HUES6 (cell line): ENCODE results near the gene TBC1D20.

Source experiments
- H3K27ac ChIP-seq: 2 replicates; pipeline ENCODE4 v1.7.0; 2013; ENCODE audit warnings: low read depth, mild to moderate bottlenecking, low read length, inconsistent platforms
- H3K27me3 ChIP-seq: 2 replicates; pipeline ENCODE4 v1.6.1; 2013; ENCODE audit warnings: low read length; ENCODE audit not compliant: control insufficient read depth, insufficient read depth
- H3K36me3 ChIP-seq: 2 replicates; pipeline ENCODE4 v1.6.1; 2013; ENCODE audit warnings: low read length; ENCODE audit not compliant: control insufficient read depth, insufficient read depth
- H3K4me1 ChIP-seq: 2 replicates; pipeline ENCODE4 v1.6.1; 2013; ENCODE audit warnings: low read length; ENCODE audit not compliant: control insufficient read depth, insufficient read depth
- H3K4me3 ChIP-seq: 2 replicates; pipeline ENCODE4 v1.5.1; 2013; ENCODE audit warnings: low read depth, low read length
- H3K9ac ChIP-seq: one replicate; pipeline ENCODE4 v1.6.1; 2013; ENCODE audit warnings: mild to moderate bottlenecking, low read length
- H3K9me3 ChIP-seq: 2 replicates; pipeline ENCODE4 v1.6.1; 2013; ENCODE audit warnings: low read depth, low read length; ENCODE audit not compliant: control insufficient read depth, insufficient read depth

Gene TBC1D20

DNA sequence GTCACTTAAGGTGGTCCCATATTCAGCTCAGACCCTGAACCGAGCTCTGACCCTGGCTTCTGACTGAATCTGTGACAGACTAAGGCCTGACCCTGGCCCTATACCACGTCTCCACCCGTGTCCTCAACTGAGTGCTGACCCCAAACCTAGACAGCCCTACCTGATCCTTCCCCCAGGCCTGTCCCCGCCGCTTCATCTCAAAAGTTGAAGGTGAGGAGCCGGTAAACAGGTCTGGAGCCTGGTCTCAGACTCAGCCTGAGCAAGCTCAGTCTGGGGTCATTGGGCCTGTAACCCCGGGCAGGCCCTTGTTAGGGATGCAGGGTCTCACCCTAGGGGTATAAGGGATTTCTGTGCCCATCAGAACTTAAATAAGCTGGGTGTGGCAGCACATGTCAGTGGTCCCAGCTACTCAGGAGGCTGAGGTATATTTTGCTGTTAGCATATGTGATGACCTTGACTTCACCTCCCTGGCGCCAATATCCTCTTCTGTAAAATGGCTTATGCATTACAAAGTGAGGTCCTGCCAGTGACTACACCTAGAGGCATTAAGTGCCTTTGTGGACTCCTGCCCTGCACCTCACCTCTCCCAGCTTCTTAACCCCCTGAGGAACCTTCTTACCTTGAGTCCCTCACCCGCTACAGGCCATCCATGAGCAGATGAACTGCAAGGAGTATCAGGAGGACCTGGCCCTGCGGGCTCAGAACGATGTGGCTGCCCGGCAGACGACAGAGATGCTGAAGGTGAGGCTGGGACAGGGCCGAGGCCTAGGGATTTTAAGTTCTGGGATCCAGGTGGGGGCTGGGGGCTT is 34.3 kb downstream of the TBC1D20 start:
- Histone ChIP-seq H3K4me1 (no peaks in the 10 kb centered on the region), H3K4me3 (no peak overlapping the region), H3K27ac (no peak overlapping the region), H3K27me3 (peaks cover 5% of the 10 kb centered on the region), H3K9me3 (no peaks in the 10 kb centered on the region), H3K9ac (no peak overlapping the region), H3K36me3 (peaks cover 54% of the 10 kb centered on the region)

DNA sequence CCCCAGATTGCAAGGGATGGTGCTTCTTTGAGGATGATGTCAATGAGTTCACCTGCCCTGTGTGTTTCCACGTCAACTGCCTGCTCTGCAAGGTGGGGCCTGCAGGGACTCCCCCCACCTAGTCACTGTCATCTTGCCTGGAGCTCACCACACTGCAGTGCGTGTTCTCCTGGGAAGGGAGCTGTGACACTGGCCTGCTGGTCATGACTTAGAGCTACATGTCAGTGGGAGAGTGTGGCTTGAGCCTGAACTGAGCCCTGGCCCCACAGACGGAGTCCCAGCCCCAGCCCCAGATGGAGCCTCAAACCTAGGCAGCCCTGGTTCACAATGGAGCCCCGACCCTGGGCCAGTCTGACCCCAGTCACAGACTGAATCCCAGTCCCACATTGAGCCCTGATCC is 34.9 kb downstream of the TBC1D20 start:
- H3K27ac ChIP-seq = no peak overlapping the region
- no peaks in the 10 kb centered on the region for H3K4me1 ChIP-seq
- no peak overlapping the region for H3K9ac ChIP-seq
- H3K36me3 ChIP-seq = peaks cover 57% of the 10 kb centered on the region
- peaks cover under 1% of the 10 kb centered on the region; the same call in 1 of the 2 replicates for H3K27me3 ChIP-seq
- H3K4me3 ChIP-seq = no peak overlapping the region
- H3K9me3 ChIP-seq = no peaks in the 10 kb centered on the region

DNA sequence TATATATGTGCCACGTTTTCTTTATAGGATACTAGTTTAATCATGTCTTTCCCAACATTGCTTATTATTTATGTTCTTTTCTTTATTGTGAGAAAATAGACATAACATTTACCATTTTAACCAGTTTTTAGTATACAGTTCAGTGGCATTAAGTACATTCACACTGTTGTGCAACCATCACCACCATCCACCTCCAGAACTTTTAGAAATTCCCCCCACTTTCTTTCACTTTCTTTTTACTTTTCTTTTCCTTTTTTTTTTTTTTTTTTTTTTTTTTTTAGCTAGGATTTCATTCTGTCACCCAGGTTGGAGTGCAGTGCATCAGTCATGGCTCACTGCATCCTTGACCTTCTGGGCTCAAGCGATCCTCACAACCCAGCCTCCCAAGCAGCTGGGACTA is 35.8 kb downstream of the TBC1D20 start:
- Histone ChIP-seq H3K36me3 (peaks cover 66% of the 10 kb centered on the region), H3K27ac (no peak overlapping the region), H3K9ac (no peak overlapping the region)

DNA sequence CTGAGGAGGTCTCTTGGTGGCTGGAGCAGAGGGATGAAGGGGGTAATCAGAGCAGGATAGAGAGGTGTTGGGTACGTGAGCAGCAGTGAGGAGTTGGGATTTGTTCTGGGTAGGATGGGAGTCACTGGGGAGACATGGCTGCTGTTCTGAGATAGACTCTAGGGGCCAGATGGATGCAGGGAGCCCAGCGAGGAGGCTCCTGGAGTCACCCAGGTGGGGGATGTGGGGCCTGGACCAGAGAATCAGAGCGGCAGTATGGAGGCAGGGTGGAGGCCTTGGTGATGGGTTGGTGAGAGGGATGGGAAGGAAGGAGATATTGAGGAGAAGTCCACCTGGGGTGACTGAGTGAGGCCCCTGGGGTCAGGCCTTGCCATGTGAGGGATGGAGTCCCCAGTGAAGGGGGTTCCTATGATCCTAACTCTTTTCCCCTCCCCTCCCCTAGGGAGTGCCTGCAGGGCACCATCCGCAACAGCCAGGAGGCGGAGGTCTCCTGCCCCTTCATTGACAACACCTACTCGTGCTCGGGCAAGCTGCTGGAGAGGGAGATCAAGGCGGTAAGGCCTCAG is 40.6 kb downstream of the TBC1D20 start:
- H3K36me3 ChIP-seq = peaks cover 63% of the 10 kb centered on the region
- no peaks in the 10 kb centered on the region for H3K4me1 ChIP-seq
- no peak overlapping the region for H3K4me3 ChIP-seq
- no peaks in the 10 kb centered on the region for H3K9me3 ChIP-seq
- no peak overlapping the region for H3K27ac ChIP-seq
- no peak overlapping the region for H3K9ac ChIP-seq
- no peaks in the 10 kb centered on the region for H3K27me3 ChIP-seq

More for the DNA sequence above, 35.8 kb downstream of the TBC1D20 start:
- Histone ChIP-seq H3K27me3 (no peaks in the 10 kb centered on the region), H3K4me1 (no peaks in the 10 kb centered on the region), H3K9me3 (no peaks in the 10 kb centered on the region), H3K4me3 (no peak overlapping the region)

DNA sequence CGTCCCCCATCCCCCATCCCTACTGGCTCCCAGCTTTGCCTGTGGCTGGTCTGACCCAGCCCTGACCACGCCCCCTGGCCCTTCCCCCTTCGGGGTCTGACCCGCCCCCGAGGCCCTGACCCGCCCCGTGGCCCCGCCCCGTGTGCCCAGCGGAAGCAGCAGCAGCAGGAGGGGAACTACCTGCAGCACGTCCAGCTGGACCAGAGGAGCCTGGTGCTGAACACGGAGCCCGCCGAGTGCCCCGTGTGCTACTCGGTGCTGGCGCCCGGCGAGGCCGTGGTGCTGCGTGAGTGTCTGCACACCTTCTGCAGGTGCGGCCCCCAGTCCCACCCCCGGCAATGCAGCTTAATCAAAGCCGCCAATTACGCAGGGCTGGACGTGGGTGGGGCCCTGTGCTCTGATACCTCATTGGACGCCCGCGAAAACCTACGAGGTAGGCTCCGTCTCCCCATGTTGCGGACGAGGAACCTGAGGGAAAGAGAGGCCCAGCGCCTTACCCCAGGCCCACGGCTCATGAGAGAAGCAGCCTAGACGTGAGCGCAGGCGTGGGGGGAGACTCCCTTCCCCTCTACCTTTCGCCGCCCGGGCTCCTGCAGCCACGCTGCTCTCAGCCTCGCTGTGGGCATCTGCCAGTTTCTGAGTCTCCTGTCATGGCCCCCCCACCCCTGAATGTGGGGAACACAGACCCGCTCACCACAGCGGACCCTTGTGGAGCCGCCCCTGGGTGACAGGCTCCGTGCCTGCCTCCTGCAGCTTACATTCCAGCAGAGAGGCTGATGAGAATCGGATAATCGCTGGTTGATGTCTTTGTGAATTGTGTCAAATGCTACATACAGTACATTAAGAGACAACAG is 41.4 kb downstream of the TBC1D20 start:
- no peaks in the 10 kb centered on the region for H3K9me3 ChIP-seq
- H3K27me3 ChIP-seq = no peaks in the 10 kb centered on the region
- no peaks in the 10 kb centered on the region for H3K4me1 ChIP-seq
- H3K4me3 ChIP-seq = no peak overlapping the region
- H3K27ac ChIP-seq = no peak overlapping the region
- no peak overlapping the region for H3K9ac ChIP-seq
- peaks cover 63% of the 10 kb centered on the region for H3K36me3 ChIP-seq

DNA sequence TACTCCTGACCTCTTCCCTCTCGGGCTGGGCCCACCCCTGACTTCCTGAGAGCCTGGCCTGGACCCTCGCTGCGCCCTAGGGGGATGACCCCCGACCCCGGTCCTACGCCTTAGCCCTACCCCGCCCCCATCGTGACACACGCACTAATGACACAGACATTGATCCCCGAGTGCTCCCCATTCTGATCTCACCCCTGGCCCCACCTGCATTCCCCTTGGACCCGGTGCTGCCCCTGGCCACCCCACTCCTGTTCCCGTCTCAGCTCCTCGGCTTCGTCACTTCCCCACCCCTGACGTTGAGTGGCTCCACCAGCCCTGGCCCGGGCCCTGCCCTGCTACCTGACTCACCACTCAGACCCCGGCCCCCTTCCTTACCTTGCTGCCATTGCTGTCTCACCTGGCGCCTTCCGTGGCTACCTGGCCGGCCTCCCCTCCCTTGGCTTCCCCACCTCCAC is 42.1 kb downstream of the TBC1D20 start:
- Histone ChIP-seq H3K9ac (no peak overlapping the region), H3K27me3 (no peaks in the 10 kb centered on the region), H3K27ac (no peak overlapping the region)

DNA sequence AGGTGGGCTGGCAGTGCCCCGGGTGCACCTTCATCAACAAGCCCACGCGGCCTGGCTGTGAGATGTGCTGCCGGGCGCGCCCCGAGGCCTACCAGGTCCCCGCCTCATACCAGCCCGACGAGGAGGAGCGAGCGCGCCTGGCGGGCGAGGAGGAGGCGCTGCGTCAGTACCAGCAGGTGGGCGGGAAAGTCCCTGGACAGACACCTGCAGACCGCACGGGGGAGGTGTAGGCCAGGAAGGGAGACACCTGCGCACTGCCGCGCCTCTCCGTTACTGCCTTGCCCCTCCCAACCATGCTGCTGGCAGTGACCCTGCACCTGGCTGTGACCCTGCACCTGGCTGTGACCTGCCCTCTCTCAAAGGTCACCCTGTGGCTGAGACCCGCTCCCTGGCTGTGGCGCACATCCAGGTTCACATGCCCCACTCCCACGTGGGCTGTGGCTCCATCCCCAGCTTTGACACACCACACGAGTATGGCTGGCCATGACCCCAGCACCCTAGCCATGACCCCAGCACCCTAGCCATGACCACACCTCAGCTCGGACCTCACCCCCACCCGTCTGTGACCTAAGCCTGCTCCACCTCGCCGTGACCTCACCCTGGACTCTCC is 42.7 kb downstream of the TBC1D20 start:
- H3K9me3 ChIP-seq = no peaks in the 10 kb centered on the region
- no peak overlapping the region for H3K4me3 ChIP-seq
- H3K9ac ChIP-seq = no peak overlapping the region
- H3K27me3 ChIP-seq = no peaks in the 10 kb centered on the region
- H3K27ac ChIP-seq = no peak overlapping the region
- H3K4me1 ChIP-seq = no peaks in the 10 kb centered on the region
- H3K36me3 ChIP-seq = peaks cover 72% of the 10 kb centered on the region

More for the DNA sequence above, 42.1 kb downstream of the TBC1D20 start:
- Histone ChIP-seq H3K36me3 (peaks cover 70% of the 10 kb centered on the region), H3K4me1 (no peaks in the 10 kb centered on the region), H3K9me3 (no peaks in the 10 kb centered on the region), H3K4me3 (no peak overlapping the region)

DNA sequence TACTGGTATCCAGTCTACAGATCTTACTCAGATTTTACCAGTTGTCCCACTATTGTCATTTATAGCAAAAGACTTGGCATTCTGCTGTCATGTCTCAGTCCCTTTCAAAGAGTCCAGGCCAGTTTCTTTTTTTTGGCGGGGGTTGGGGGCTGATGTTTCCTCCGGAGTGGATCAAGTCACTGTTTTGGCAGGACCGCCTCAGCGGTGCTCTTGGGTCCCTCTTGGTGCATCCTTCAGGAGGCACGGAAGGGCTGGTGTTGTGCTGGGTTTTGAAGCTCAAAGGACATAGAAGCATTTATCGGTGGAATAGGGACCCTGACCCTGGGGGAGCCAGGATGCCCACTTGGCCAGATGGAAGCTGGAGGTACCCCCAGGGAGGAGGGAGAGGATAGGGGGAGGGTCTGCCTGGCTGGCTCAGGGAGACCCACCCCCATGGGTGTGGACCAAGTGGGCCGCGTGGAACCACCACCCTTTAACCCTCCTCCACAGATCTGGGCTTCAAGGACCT is 43.4 kb downstream of the TBC1D20 start:
- no peaks in the 10 kb centered on the region for H3K9me3 ChIP-seq
- no peak overlapping the region for H3K9ac ChIP-seq
- no peak overlapping the region for H3K27ac ChIP-seq
- H3K4me3 ChIP-seq = no peak overlapping the region
- H3K36me3 ChIP-seq = peaks cover 69% of the 10 kb centered on the region
- no peaks in the 10 kb centered on the region for H3K27me3 ChIP-seq
- H3K4me1 ChIP-seq = no peaks in the 10 kb centered on the region

DNA sequence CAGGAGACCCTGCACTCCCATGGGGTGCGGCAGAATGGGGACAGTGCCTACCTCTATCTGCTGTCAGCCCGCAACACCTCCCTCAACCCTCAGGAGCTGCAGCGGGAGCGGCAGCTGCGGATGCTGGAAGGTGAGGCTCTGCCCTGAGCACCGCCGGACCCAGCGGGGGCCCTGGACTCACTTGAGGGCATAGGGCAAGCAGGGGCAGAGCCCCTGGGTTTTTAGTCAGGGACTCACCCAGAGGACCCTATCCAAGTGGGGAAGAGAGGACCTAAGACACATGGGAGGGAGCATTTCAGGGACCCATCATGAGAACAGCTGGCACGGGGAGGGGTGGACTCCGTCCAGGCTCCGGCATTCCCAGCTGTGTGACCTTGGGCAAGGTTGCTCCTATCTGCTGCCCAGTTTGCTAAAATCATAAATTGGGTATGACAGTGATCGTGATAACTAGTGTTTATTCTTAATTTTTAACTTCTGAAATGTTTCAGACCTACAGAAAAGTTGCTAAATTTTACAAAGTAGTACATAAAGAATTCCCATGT is 44.5 kb downstream of the TBC1D20 start:
- Histone ChIP-seq H3K27ac (no peak overlapping the region), H3K36me3 (peaks cover 68% of the 10 kb centered on the region)

DNA sequence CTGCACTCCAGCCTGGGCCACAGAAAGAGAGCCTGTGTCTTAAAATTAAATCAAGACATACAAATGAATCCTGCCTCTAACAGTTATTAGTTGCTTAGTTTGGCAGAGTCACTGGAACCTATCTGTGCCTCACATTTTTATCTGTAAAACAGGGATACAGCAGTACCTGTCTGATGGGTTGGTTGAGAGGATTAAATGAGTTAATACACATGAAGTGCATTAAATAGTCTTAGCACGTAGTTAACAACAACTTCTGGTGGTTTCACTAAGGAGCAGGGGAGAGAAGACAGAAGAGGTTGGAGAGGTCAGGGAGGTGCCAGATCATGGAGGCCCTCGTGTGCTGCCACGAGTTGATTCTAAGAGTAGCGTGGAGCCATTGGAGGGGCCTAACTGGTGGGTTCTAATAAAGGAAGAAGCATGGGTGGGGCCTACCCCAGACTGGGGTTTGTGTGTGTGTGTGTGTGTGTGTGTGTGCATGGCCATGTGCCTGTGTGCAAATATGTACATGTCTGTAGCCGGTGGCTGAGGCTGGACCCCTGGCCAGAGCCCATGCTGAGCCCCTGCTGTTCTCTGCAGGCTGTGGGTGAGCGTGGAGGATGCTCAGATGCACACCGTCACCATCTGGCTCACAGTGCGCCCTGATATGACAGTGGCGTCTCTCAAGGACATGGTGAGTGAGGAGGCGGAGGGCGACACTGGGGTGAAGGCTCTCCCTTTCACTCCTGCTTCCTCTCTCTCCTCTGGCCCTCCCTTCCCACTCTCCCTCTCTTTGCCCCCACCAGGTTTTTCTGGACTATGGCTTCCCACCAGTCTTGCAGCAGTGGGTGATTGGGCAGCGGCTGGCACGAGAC is 45.2 kb downstream of the TBC1D20 start:
- H3K27me3 ChIP-seq = no peaks in the 10 kb centered on the region
- H3K4me3 ChIP-seq = no peak overlapping the region
- no peak overlapping the region for H3K27ac ChIP-seq
- H3K9ac ChIP-seq = no peak overlapping the region
- no peaks in the 10 kb centered on the region for H3K4me1 ChIP-seq
- H3K9me3 ChIP-seq = no peaks in the 10 kb centered on the region
- H3K36me3 ChIP-seq = peaks cover 67% of the 10 kb centered on the region

More for the DNA sequence above, 44.5 kb downstream of the TBC1D20 start:
- no peaks in the 10 kb centered on the region for H3K27me3 ChIP-seq
- H3K4me1 ChIP-seq = no peaks in the 10 kb centered on the region
- H3K9ac ChIP-seq = no peak overlapping the region
- no peaks in the 10 kb centered on the region for H3K9me3 ChIP-seq
- H3K4me3 ChIP-seq = no peak overlapping the region
